OCI-LY3 (cell line): ENCODE results near the gene IGHMBP2.

Source experiments
- H2AFZ ChIP-seq: fragments of 200-600, 300-600 bp; shearing (Covaris generic); 2 replicates; pipeline ENCODE4 v1.6.0; 2014; ENCODE audit warnings: antibody characterized with exemption, low read depth, low read length
- H3K27ac ChIP-seq: fragments of 200-600, 300-600 bp; sonication (generic); 2 replicates; pipeline ENCODE4 v1.5.1; 2014; ENCODE audit warnings: mild to moderate bottlenecking, low read length, moderate library complexity, mixed read lengths
- H3K27me3 ChIP-seq: fragments of 200-600, 300-600 bp; sonication (generic); 2 replicates; pipeline ENCODE4 v1.6.1; 2014; ENCODE audit warnings: low read depth, low read length, mixed read lengths
- H3K36me3 ChIP-seq: fragments of 200-600, 300-600 bp; sonication (generic); replicated peaks from 2 replicates; pipeline ENCODE3; 2014; ENCODE audit warnings: low read depth, low read length, mixed read lengths
- H3K4me1 ChIP-seq: fragments of 300-600, 200-600 bp; sonication (generic); 2 replicates; pipeline ENCODE4 v1.6.1; 2014; ENCODE audit warnings: low read length, mixed read lengths
- H3K4me2 ChIP-seq: fragments of 200-600, 300-600 bp; sonication (generic); 2 replicates; pipeline ENCODE4 v1.6.1; 2014; ENCODE audit warnings: low read length, mixed read lengths
- H3K4me3 ChIP-seq: fragments of 300-600, 200-600 bp; sonication (generic); 2 replicates; pipeline ENCODE4 v1.5.1; 2014; ENCODE audit warnings: antibody characterized with exemption, mild to moderate bottlenecking, low read length, moderate library complexity
- H3K79me2 ChIP-seq: fragments of 300-600, 200-600 bp; shearing (Covaris generic); 2 replicates; pipeline ENCODE4 v1.6.1; 2014; ENCODE audit warnings: mild to moderate bottlenecking, low read length, mixed read lengths
- H3K9ac ChIP-seq: fragments of 300-600, 200-600 bp; shearing (Covaris generic); 2 replicates; pipeline ENCODE4 v1.6.0; 2014; ENCODE audit warnings: mild to moderate bottlenecking, low read length, moderate library complexity
- H3K9me3 ChIP-seq: fragments of 200-600, 300-600 bp; shearing (Covaris generic); 2 replicates; pipeline ENCODE4 v1.6.1; 2014; ENCODE audit warnings: low read length, mixed read lengths; ENCODE audit not compliant: insufficient read depth
- H4K20me1 ChIP-seq: fragments of 200-600, 300-600 bp; sonication (generic); 2 replicates; pipeline ENCODE4 v1.6.1; 2016; ENCODE audit warnings: low read length, mixed read lengths; ENCODE audit not compliant: insufficient read depth
- CTCF ChIP-seq: fragments of 200-600, 300-600 bp; sonication (generic); IDR thresholded peaks from 2 replicates; pipeline ENCODE4 v1.5.1; 2014; ENCODE audit warnings: antibody characterized with exemption, low read length, low read depth
- EZH2phosphoT487 ChIP-seq: fragments of 200-600 bp; shearing (Covaris generic); IDR thresholded peaks from 2 replicates; pipeline ENCODE4 v1.6.1; 2018; ENCODE audit warnings: antibody characterized with exemption, mixed run types, low read depth

Gene IGHMBP2

GRCh38 chr11:68938816-68939582 is 35.3 kb downstream of the IGHMBP2 start:
- H3K4me2 ChIP-seq = no peak overlapping the region
- H3K36me3 ChIP-seq = peaks cover 36% of the 10 kb centered on the region
- H4K20me1 ChIP-seq = no peaks in the 10 kb centered on the region
- no peaks in the 10 kb centered on the region for H3K4me1 ChIP-seq
- no peak overlapping the region for H3K9ac ChIP-seq
- H3K9me3 ChIP-seq = no peaks in the 10 kb centered on the region
- TF ChIP-seq CTCF (no peak), EZH2phosphoT487 (no peak)
- no peak overlapping the region for H2AFZ ChIP-seq
- no peaks in the 10 kb centered on the region for H3K27me3 ChIP-seq
- no peaks in the 10 kb centered on the region for H3K79me2 ChIP-seq
- no peak overlapping the region for H3K4me3 ChIP-seq
- H3K27ac ChIP-seq = no peak overlapping the region

DNA sequence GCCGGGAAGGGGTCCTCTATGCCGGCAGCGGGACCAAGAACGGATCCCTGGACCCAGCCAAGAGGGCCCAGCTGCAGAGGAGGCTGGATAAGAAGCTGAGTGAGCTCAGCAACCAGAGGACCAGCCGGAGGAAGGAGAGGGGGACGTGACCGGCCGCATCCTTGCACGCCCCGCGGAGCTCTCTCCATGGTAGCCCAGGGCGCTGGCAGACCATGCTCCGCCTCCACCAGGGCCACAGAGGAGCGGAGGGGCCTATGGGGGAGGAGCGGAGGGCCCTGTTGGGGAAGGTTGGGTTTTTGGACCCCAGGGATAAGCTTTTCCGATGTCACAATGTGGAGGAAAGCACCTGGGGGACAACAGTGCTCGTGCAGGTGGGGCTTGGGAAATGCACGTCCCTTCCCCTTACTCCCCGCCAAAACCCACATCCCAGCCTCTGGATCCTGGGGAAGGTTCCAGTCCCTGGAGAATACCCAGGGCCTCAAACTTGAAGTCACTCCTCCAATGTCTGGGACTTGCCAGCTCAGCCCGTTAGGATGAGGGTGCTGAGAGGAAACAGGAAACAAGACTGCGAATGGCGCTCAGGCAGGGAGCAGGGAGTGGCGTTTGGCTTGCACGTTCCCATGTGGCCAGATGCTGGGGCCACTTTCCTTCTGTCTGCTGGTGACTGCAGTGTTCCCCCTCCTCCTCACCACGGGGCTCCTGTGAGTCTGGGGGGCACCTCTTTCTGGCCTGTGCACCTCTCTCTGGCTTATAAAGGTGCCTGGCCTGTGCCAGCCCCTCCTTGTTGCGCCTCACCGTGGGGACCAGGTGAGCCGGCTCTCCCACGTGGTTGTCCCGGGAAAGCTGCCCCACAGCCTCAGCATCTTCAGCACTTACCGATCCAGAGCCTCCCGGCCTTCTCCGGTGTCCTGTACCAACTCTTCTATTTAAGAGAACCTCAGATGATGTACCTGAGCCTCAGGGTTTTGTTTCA is 36.2 kb downstream of the IGHMBP2 start:
- Histone ChIP-seq H3K9me3 (no peaks in the 10 kb centered on the region), H3K4me1 (no peaks in the 10 kb centered on the region), H3K4me2 (no peak overlapping the region), H3K79me2 (no peaks in the 10 kb centered on the region), H2AFZ (no peak overlapping the region), H4K20me1 (no peaks in the 10 kb centered on the region), H3K4me3 (no peak overlapping the region), H3K27me3 (no peaks in the 10 kb centered on the region), H3K36me3 (peaks cover 31% of the 10 kb centered on the region), H3K27ac (no peak overlapping the region), H3K9ac (no peak overlapping the region)
- TF ChIP-seq EZH2phosphoT487 (no peak), CTCF (no peak)

DNA sequence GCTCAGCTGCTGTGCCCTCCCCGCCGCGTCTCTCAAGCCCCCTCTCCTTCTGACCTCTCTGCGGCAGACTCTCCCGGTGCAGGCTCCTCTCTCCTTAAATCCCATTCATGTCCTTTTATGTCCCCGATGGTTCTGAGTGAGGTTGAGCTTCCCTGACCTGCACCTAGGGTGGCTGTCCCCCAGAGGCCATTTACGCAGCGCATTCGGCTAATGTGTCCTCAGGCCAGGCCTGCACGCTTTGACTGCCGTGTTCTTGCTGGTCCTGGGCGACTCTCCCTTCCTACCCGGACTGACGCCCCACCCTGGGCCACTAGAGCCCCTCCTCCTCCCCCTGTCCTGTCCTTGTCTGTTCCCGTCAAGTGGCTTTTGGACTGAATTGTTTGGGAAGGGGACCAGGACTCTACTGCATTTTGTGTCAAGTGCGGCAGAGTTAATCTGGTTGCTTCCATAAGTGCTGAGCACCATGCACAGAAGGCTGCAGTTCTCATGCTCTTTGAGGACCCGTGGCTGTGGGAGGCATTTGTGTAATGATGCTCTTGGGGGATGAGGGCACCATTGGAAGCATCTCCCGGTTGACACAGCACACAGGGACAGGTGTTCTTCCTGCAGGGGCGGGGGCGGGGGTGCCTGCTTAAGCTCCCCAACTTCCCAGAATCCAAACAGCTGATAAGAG is 37.1 kb downstream of the IGHMBP2 start:
- Histone ChIP-seq H3K27ac (no peak overlapping the region), H3K9ac (no peak overlapping the region), H3K4me3 (no peak overlapping the region), H3K4me2 (no peak overlapping the region), H3K4me1 (no peaks in the 10 kb centered on the region), H4K20me1 (no peaks in the 10 kb centered on the region), H3K27me3 (no peaks in the 10 kb centered on the region), H3K9me3 (no peaks in the 10 kb centered on the region), H2AFZ (no peak overlapping the region), H3K79me2 (no peaks in the 10 kb centered on the region), H3K36me3 (peaks cover 24% of the 10 kb centered on the region)
- TF ChIP-seq EZH2phosphoT487 (no peak), CTCF (no peak)
